Endometrial microvascular endothelial cells (primary cell): ENCODE measurements around the gene ABHD3. TPM values are rescaled to one million over a fixed set of nuclear protein-coding genes. Genes with fewer than 3 reads are reported as not detected.
"Not testable (repeated sequence)": the region's sequence is repeated elsewhere in the genome, so short reads cannot be mapped to it uniquely, and the experiment has no call there.

Experiments
- in situ Hi-C: cut with HindIII; loops from 2 replicates; pipeline ENCODE4 v1.10.0; 2017; ENCODE audit warnings: low sequenced_read_pairs, low pct_unique_long_range_greater_than_20kb; ENCODE audit errors: inconsistent ontology term
- total RNA-seq: library from RNA; depleted of rRNA; stranded (reverse); fragments of >200 nt; gene quantifications from one replicate; pipeline ENCODE4 v1.2.3, GENCODE V29; 2015; ENCODE audit errors: inconsistent ontology term

Gene ABHD3
- 4.0 TPM for total RNA-seq

GRCh38 chr18:21704603-21705364 is at the start of gene ABHD3:
ABHD3 (minus strand) TSS chr18:21704774; CDS start chr18:21704665, 109 bp downstream.
- in situ Hi-C loops = no loop called here

GRCh38 chr18:21747764-21748693 is 43.5 kb upstream of the ABHD3 start:
- in situ Hi-C loops = no loop called here

- in situ Hi-C loops = no loop called here
These were observed 42.7 kb upstream of the ABHD3 start for GRCh38 chr18:21747268-21747667.

- in situ Hi-C loops = no loop called here
These were observed 40.7 kb upstream of the ABHD3 start for GRCh38 chr18:21745231-21745630.

- in situ Hi-C loops = no loop called here
These were observed 38.7 kb upstream of the ABHD3 start for GRCh38 chr18:21743166-21743832.

GRCh38 chr18:21742315-21742687 is 37.7 kb upstream of the ABHD3 start:
- in situ Hi-C loops = no loop called here

GRCh38 chr18:21741562-21742314 is 37.2 kb upstream of the ABHD3 start:
- in situ Hi-C loops = no loop called here

- in situ Hi-C loops = no loop called here
These were observed 36.7 kb upstream of the ABHD3 start for GRCh38 chr18:21741312-21741561.

GRCh38 chr18:21740538-21741311 is 36.2 kb upstream of the ABHD3 start, which contains the start of gene MIB1:
MIB1 (plus strand) TSS chr18:21740792; CDS start chr18:21741584, 792 bp downstream.
- in situ Hi-C loops = no loop called here

- in situ Hi-C loops = no loop called here
These were observed 35.3 kb upstream of the ABHD3 start for GRCh38 chr18:21739604-21740537.

- in situ Hi-C loops = not testable (repeated sequence)
These were observed 32.4 kb upstream of the ABHD3 start for GRCh38 chr18:21736926-21737325.

- in situ Hi-C loops = no loop called here
These were observed 31.0 kb upstream of the ABHD3 start for GRCh38 chr18:21735452-21736015.

- in situ Hi-C loops = no loop called here
These were observed 28.4 kb upstream of the ABHD3 start for GRCh38 chr18:21733011-21733410.

GRCh38 chr18:21727702-21728101 is 23.1 kb upstream of the ABHD3 start:
- in situ Hi-C loops = no loop called here

- in situ Hi-C loops = no loop called here
These were observed 20.6 kb upstream of the ABHD3 start for GRCh38 chr18:21725201-21725600.

GRCh38 chr18:21722687-21723086 is 18.1 kb upstream of the ABHD3 start:
- in situ Hi-C loops = no loop called here

- in situ Hi-C loops = no loop called here
These were observed 9.9 kb upstream of the ABHD3 start for GRCh38 chr18:21714474-21714873.
